B cell (primary cell): ENCODE results near the gene WDR48. TPM values are rescaled to one million over a fixed set of nuclear protein-coding genes. Genes with fewer than 3 reads are reported as not detected.
"Not testable (repeated sequence)": the region's sequence is repeated elsewhere in the genome, so short reads cannot be mapped to it uniquely, and the experiment has no call there.

Experiments used
- ATAC-seq: fragments of 200-7000 bp; cut with Tn5 transposase; one replicate; pipeline ENCODE4 v1.10.0; 2021; ENCODE audit warnings: low read depth, mild to moderate bottlenecking, moderate number of reproducible peaks, moderate library complexity
- CTCF ChIA-PET: fragments of 350-600 bp; sonication (Branson Sonifier 250); formaldehyde crosslinking; loops from one replicate; lab custom pipeline; 2021; ENCODE audit warnings: antibody characterized with exemption, inconsistent platforms; lab: Charles Lee
- POLR2A ChIA-PET: fragments of 350-600 bp; sonication (Branson Sonifier 250); formaldehyde crosslinking; loops from one replicate; lab custom pipeline; 2021; ENCODE audit warnings: antibody characterized with exemption; lab: Charles Lee
- DNase-seq: peaks from one replicate; pipeline ENCODE4 v3.0.0; 2013
- H2AFZ ChIP-seq: 2 replicates; pipeline ENCODE4 v1.6.1; 2012; ENCODE audit warnings: mild to moderate bottlenecking, low read depth, low read length; ENCODE audit not compliant: insufficient read depth, poor library complexity, severe bottlenecking
- H3K27ac ChIP-seq, 2 donors: 1 replicate in 1 of 2; 2 replicates in 1 of 2; pipeline ENCODE4 v1.5.1; 2012 to 2013; ENCODE audit warnings: low read length in 2 of 2, mild to moderate bottlenecking in 2 of 2, moderate library complexity in 1 of 2
- H3K27me3 ChIP-seq, 4 experiments: fragments of 200-600 bp in 1 of 4; sonication (generic) in 1 of 4; replicated peaks in 1 of 4; 1 replicate in 2 of 4; 2 replicates in 2 of 4; pipeline versions ENCODE4 v1.6.1 to v1.7.0; 2013 to 2016; ENCODE audit warnings: low read length in 3 of 4, mild to moderate bottlenecking in 2 of 4, mixed read lengths in 1 of 4, moderate library complexity in 1 of 4; ENCODE audit not compliant: insufficient read depth in 4 of 4, control insufficient read depth in 3 of 4; ENCODE audit errors: control extremely low read depth in 1 of 4
- H3K36me3 ChIP-seq, 2 experiments: replicated peaks in 1 of 2; 1 replicate in 1 of 2; 2 replicates in 1 of 2; pipeline versions ENCODE4 v1.6.1 to v1.7.1; 2013; ENCODE audit warnings: low read length in 1 of 2; ENCODE audit not compliant: insufficient read depth in 2 of 2, control insufficient read depth in 1 of 2; ENCODE audit errors: control extremely low read depth in 1 of 2, extremely low read depth in 1 of 2
- H3K4me1 ChIP-seq, 2 donors: fragments of 200-600 bp in 1 of 2; sonication (generic) in 1 of 2; 1 replicate in 1 of 2; 2 replicates in 1 of 2; pipeline versions ENCODE4 v1.5.1 to v1.6.1; 2013 to 2017; ENCODE audit warnings: low read length in 2 of 2; ENCODE audit not compliant: control insufficient read depth in 2 of 2, insufficient read depth in 2 of 2
- H3K4me2 ChIP-seq: replicated peaks from 2 replicates; pipeline ENCODE3; 2012; ENCODE audit warnings: mild to moderate bottlenecking, low read depth, low read length; ENCODE audit not compliant: poor library complexity, severe bottlenecking
- H3K4me3 ChIP-seq, 5 experiments: fragments of 200-600 bp in 1 of 5; sonication (generic) in 1 of 5; 1 replicate in 3 of 5; 2 replicates in 2 of 5; pipeline versions ENCODE4 v1.5.1 to v1.7.0; 2011 to 2016; ENCODE audit warnings: low read length in 4 of 5, mild to moderate bottlenecking in 4 of 5, low read depth in 2 of 5, control low read depth in 1 of 5, moderate library complexity in 1 of 5; ENCODE audit not compliant: insufficient read depth in 1 of 5; ENCODE audit errors: control extremely low read depth in 1 of 5, extremely low read depth in 1 of 5
- H3K79me2 ChIP-seq: fragments of 200-600 bp; sonication (generic); one replicate; pipeline ENCODE4 v1.6.0; 2016; ENCODE audit warnings: low read length; ENCODE audit not compliant: control insufficient read depth, insufficient read depth
- H3K9ac ChIP-seq: fragments of 200-600 bp; sonication (generic); 2 replicates; pipeline ENCODE4 v1.6.1; 2017; ENCODE audit warnings: mild to moderate bottlenecking, low read length, moderate library complexity
- H3K9me3 ChIP-seq, 3 donors: one replicate each; pipeline versions ENCODE4 v1.6.1 to v1.7.1; 2013; ENCODE audit warnings: low read length in 2 of 3; ENCODE audit not compliant: control insufficient read depth in 2 of 3, insufficient read depth in 1 of 3; ENCODE audit errors: control extremely low read depth in 1 of 3
- H4K20me1 ChIP-seq: 2 replicates; pipeline ENCODE4 v1.6.0; 2012; ENCODE audit warnings: mild to moderate bottlenecking, low read length; ENCODE audit not compliant: insufficient read depth, control insufficient read depth, poor library complexity, severe bottlenecking
- H3K27ac Mint-ChIP-seq: one replicate; pipeline ENCODE4 v1.8.0; 2021; ENCODE audit warnings: mixed read lengths
- H3K27me3 Mint-ChIP-seq: one replicate; pipeline ENCODE4 v1.8.0; 2021; ENCODE audit warnings: mixed read lengths
- H3K4me1 Mint-ChIP-seq: one replicate; pipeline ENCODE4 v1.8.0; 2021; ENCODE audit warnings: mixed read lengths
- H3K4me3 Mint-ChIP-seq: one replicate; pipeline ENCODE4 v1.8.0; 2021; ENCODE audit warnings: mixed read lengths
- H3K9me3 Mint-ChIP-seq: one replicate; pipeline ENCODE4 v1.8.0; 2022; ENCODE audit warnings: mixed read lengths; ENCODE audit not compliant: insufficient read depth
- EZH2 ChIP-seq: IDR thresholded peaks from 2 replicates; pipeline ENCODE4 v1.6.1; 2012; ENCODE audit warnings: borderline replicate concordance, low read depth, mild to moderate bottlenecking, moderate library complexity, low read length; ENCODE audit not compliant: insufficient read depth, poor library complexity, severe bottlenecking
- WGBS: methylation state at CpG from one replicate; pipeline ENCODE4 v1.1.5; 2013; ENCODE audit warnings: missing lambda C conversion rate; ENCODE audit not compliant: insufficient coverage; 5-methylcytosine and 5-hydroxymethylcytosine counted together
- intact Hi-C: fragments of 100-400 bp; cut with micrococcal nuclease; formaldehyde crosslinking; loops from one replicate; pipeline ENCODE4 v1.10.0; 2022
- polyA plus RNA-seq: library from polyadenylated mRNA; depleted of rRNA; stranded (reverse); fragments of >200 nt; gene quantifications from 2 replicates; pipeline ENCODE4 v1.2.3, GENCODE V29; 2012
- total RNA-seq, 2 donors: library from RNA; stranded (reverse); fragments of 120-200 nt in 1 of 2; gene quantifications; 1 replicate in 1 of 2; 2 replicates in 1 of 2; pipeline versions ENCODE4 v1.2.3 to v1.2.4, GENCODE V29; 2013 to 2022
- TF ChIP-seq, protein P1 (sequence below): fragments of 200-600 bp; IDR thresholded peaks from one replicate; pipeline ENCODE4 v1.8.0; 2022; ENCODE audit warnings: antibody characterized with exemption, mild to moderate bottlenecking

WDR48 gene
- total and polyA plus RNA-seq, 2 donors (not counting 1 experiment from before 2014, with no cell fraction given), result 20.8 to 68.6 TPM

- CTCF ChIA-PET, result interaction anchor here (1.1 kb wide), 1 partner anchor 9 kb away, joined by 4 read pairs; no protein-coding TSS in a partner anchor
- H3K4me3 Mint-ChIP-seq, result no peak overlapping the region
These were observed 4.3 kb downstream of the WDR48 start for GRCh38 chr3:39056151-39056550.

DNA sequence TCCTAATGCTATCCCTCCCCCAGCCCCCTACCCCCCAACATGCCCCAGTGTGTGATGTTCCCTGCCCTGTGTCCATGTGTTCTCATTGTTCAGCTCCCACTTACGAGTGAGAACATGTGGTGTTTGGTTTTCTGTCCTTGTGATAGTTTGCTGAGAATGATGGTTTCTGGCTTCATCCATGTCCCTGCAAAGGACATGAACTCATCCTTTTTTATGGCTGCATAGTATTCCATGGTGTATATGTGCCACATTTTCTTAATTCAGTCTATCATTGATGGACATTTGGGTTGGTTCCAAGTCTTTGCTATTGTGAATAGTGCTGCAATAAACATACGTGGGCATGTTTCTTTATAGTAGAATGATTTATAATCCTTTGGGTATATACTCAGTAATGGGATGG lies 9.4 kb downstream of the WDR48 start:
- H3K27ac Mint-ChIP-seq, H3K9me3 ChIP-seq, DNase-seq, POLR2A ChIA-PET, H3K4me3 ChIP-seq, H3K9me3 Mint-ChIP-seq, H3K27me3 ChIP-seq, H3K27me3 Mint-ChIP-seq, H3K9ac ChIP-seq, H3K27ac ChIP-seq, H3K4me2 ChIP-seq, H3K4me3 Mint-ChIP-seq, intact Hi-C loops, ATAC-seq, H2AFZ ChIP-seq: not testable (repeated sequence)
- WGBS, result no CpG with 5 or more reads among the region's 2 CpGs
- Histone ChIP-seq H3K79me2 (peaks cover 71% of the 10 kb centered on the region), H3K4me1 (peaks cover 7 to 11% of the 10 kb centered on the region in 2 donors), H4K20me1 (peaks cover 70% of the 10 kb centered on the region), H3K36me3 (peaks cover 14 to 15% of the 10 kb centered on the region in 2 experiments)
- CTCF ChIA-PET, result interaction anchor here (0.7 kb wide), 1 partner anchor 227 kb away, joined by 3 read pairs; no protein-coding TSS in a partner anchor
- peaks cover 37% of the 10 kb centered on the region for H3K4me1 Mint-ChIP-seq

More at GRCh38 chr3:39056151-39056550, 4.3 kb downstream of the WDR48 start:
- Histone ChIP-seq H3K4me2 (no peak overlapping the region), H3K27me3 (no peaks in the 10 kb centered on the region), H3K4me3 (no peak overlapping the region), H3K4me1 (peaks cover 9 to 14% of the 10 kb centered on the region in 2 donors), H3K9ac (no peak overlapping the region), H3K36me3 (peaks cover 6 to 10% of the 10 kb centered on the region in 2 experiments), H2AFZ (no peak overlapping the region), H3K9me3 (peaks cover 0 to 4% (median 0%) of the 10 kb centered on the region in 3 donors), H4K20me1 (peaks cover 62% of the 10 kb centered on the region), H3K79me2 (peaks cover 98% of the 10 kb centered on the region), H3K27ac (no peak overlapping the region)
- POLR2A ChIA-PET, result no interaction called here
- intact Hi-C loops, result loop anchor here (10.0 kb wide), 1 partner anchor 891 kb away; the partner anchor contains the start of gene OXSR1
- Mint-ChIP-seq H3K27ac (no peak overlapping the region), H3K4me1 (peaks cover 48% of the 10 kb centered on the region), H3K27me3 (no peaks in the 10 kb centered on the region), H3K9me3 (no peaks in the 10 kb centered on the region)
- ATAC-seq (no peak), DNase-seq (no peak)
- TF ChIP-seq, protein P1, sequence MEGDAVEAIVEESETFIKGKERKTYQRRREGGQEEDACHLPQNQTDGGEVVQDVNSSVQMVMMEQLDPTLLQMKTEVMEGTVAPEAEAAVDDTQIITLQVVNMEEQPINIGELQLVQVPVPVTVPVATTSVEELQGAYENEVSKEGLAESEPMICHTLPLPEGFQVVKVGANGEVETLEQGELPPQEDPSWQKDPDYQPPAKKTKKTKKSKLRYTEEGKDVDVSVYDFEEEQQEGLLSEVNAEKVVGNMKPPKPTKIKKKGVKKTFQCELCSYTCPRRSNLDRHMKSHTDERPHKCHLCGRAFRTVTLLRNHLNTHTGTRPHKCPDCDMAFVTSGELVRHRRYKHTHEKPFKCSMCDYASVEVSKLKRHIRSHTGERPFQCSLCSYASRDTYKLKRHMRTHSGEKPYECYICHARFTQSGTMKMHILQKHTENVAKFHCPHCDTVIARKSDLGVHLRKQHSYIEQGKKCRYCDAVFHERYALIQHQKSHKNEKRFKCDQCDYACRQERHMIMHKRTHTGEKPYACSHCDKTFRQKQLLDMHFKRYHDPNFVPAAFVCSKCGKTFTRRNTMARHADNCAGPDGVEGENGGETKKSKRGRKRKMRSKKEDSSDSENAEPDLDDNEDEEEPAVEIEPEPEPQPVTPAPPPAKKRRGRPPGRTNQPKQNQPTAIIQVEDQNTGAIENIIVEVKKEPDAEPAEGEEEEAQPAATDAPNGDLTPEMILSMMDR, result no peak
- no peak for TF ChIP-seq EZH2
- no CpG with 5 or more reads among the region's 3 CpGs for WGBS
